Right atrium auricular region (tissue), 2 donors: ENCODE data around the gene UBE2E3. TPM values are rescaled to one million over a fixed set of nuclear protein-coding genes. Genes with fewer than 3 reads are reported as not detected.

Source experiments
- DNase-seq: peaks from one replicate; pipeline ENCODE4 v3.0.0-alpha.2; 2019; ENCODE audit warnings: low spot score
- H3K27ac ChIP-seq, 2 donors: fragments of 200-600 bp; sonication (generic); 1 replicate in 1 of 2; 2 replicates in 1 of 2; pipeline ENCODE4 v1.5.1; 2016 to 2019
- H3K27me3 ChIP-seq, 2 donors: fragments of 200-600 bp; sonication (generic); one replicate each; pipeline versions ENCODE4 v1.5.1 to v1.6.0; 2017 to 2019
- H3K36me3 ChIP-seq: fragments of 200-600 bp; sonication (generic); one replicate; pipeline ENCODE4 v1.5.1; 2016
- H3K4me1 ChIP-seq, 2 donors: fragments of 200-600 bp; sonication (generic); one replicate each; pipeline versions ENCODE4 v1.5.1 to v1.6.0; 2017 to 2019
- H3K4me3 ChIP-seq, 2 donors: fragments of 200-600 bp; sonication (generic); 1 replicate in 1 of 2; 2 replicates in 1 of 2; pipeline ENCODE4 v1.5.1; 2017 to 2019; ENCODE audit warnings: mild to moderate bottlenecking in 1 of 2, moderate library complexity in 1 of 2
- H3K9me3 ChIP-seq, 2 donors: fragments of 200-600 bp; sonication (generic); one replicate each; pipeline ENCODE4 v1.5.1; 2019
- total RNA-seq, 2 donors: library from RNA; depleted of rRNA; stranded (reverse); fragments of >200 nt; gene quantifications; one replicate each; pipeline ENCODE4 v1.1.0, GENCODE V29; 2016
- TF ChIP-seq, protein P1 (sequence below), 2 donors: fragments of 200-600 bp; sonication (generic); IDR thresholded peaks; one replicate each; pipeline ENCODE4 v1.5.1; 2019; ENCODE audit warnings: antibody characterized with exemption in 2 of 2

Gene UBE2E3
- total RNA-seq, 2 donors from 2014 or later = 48.3 to 57.3 TPM

DNA sequence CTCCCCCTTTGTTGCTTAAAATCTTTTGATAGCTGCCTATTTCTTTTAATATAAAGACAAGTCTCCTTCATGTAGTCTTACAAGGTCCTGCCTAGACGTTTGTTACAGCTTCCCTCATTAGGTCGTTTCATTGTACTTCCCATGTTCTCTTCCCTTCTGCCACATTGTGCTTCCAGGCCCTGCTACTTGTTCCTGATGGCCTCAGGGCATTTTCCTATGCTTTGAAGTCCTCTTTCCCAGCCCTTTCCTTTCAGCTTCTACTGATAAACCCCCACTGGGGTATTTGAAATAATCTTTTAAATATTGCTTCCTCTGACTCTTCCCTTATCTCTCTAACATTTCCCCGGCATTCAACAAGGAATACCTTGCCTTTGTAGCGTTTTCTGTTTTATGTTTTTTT lies 67.4 kb downstream of the UBE2E3 start:
- Histone ChIP-seq H3K4me1 (no peaks in the 10 kb centered on the region), H3K4me3 (no peak overlapping the region), H3K9me3 (no peaks in the 10 kb centered on the region), H3K36me3 (no peaks in the 10 kb centered on the region), H3K27ac (no peak overlapping the region), H3K27me3 (no peaks in the 10 kb centered on the region)
- TF ChIP-seq, protein P1, sequence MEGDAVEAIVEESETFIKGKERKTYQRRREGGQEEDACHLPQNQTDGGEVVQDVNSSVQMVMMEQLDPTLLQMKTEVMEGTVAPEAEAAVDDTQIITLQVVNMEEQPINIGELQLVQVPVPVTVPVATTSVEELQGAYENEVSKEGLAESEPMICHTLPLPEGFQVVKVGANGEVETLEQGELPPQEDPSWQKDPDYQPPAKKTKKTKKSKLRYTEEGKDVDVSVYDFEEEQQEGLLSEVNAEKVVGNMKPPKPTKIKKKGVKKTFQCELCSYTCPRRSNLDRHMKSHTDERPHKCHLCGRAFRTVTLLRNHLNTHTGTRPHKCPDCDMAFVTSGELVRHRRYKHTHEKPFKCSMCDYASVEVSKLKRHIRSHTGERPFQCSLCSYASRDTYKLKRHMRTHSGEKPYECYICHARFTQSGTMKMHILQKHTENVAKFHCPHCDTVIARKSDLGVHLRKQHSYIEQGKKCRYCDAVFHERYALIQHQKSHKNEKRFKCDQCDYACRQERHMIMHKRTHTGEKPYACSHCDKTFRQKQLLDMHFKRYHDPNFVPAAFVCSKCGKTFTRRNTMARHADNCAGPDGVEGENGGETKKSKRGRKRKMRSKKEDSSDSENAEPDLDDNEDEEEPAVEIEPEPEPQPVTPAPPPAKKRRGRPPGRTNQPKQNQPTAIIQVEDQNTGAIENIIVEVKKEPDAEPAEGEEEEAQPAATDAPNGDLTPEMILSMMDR (IDR thresholded peaks at IDR 0.05) = no peak
- DNase-seq = no peak

DNA sequence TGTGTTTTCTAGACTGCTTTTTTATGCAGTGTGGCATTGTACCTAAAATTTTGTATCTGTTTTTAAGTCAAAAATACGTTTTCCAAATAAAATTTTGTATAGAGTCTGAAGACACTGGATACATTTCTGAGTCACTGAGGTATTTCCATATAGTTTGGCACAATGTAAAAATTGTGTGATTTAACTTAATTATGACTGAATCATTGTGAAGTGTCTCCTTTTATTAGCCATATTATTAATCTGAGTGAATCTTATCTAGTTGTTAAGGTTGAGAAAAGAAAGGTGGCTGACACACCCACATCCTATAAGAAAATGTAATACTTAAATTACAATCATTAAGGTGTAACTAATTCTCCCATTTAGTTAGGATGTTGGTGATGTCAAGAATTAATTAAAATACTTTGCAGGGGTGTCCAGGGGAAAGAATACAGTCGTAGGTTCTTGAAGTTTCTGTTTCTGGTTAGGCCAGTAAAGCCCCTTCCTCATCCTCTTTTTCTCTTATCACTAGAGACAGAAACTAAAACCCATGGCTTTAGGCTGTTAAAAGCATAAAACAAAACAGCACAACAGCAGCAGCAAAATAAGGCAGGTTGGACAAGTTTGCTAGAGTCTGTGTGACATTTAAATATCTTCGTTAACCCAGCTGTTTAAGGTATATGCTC lies 71.6 kb downstream of the UBE2E3 start:
- no peaks in the 10 kb centered on the region for H3K27me3 ChIP-seq
- TF ChIP-seq, protein P1 (IDR thresholded peaks at IDR 0.05) = no peak
- H3K4me1 ChIP-seq = no peaks in the 10 kb centered on the region
- H3K4me3 ChIP-seq = no peak overlapping the region
- DNase-seq = no peak
- H3K27ac ChIP-seq = no peak overlapping the region
- no peaks in the 10 kb centered on the region for H3K9me3 ChIP-seq
- H3K36me3 ChIP-seq = no peaks in the 10 kb centered on the region

DNA sequence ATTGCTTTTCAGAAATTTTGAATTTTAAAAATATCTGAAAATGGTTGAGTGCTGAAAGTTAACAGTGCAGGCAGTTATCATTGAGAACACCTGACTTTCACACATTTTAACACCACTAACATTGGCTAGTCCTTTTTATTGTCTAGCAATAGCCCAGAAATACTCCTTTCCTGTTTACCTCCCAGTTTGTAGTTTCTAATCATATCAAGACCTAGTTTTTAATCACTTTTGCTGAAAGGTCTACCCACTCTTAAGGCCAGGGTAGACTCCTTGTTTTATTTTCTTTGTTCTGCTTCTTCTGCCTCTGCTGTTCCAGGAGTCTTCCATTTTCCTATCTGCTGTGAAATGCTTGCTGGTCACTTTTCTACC lies 72.1 kb downstream of the UBE2E3 start:
- TF ChIP-seq, protein P1 (IDR thresholded peaks at IDR 0.05) = no peak
- Histone ChIP-seq H3K27me3 (no peaks in the 10 kb centered on the region), H3K36me3 (no peaks in the 10 kb centered on the region), H3K4me1 (no peaks in the 10 kb centered on the region), H3K4me3 (no peak overlapping the region), H3K27ac (no peak overlapping the region), H3K9me3 (no peaks in the 10 kb centered on the region)
- no peak for DNase-seq

DNA sequence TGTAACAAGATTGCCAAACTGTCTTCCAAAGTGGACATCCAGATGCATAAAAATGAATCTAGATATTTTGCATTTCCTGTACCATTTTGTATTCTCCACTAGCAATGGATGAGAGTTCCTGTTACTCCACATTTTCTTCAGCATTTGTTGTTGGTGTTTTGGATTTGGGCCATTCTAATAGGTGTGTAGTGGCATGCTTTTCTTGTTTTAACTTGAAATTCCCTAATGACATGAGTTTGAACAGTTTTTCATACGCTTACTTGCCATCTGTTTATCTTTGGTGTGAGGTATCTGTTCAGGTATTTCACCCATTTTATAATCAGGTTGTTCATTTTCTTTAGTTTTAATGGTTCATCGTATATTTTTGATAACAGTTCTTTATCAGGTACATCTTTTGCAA lies 73.9 kb downstream of the UBE2E3 start:
- Histone ChIP-seq H3K27me3 (no peaks in the 10 kb centered on the region), H3K27ac (no peak overlapping the region), H3K4me3 (no peak overlapping the region), H3K4me1 (no peaks in the 10 kb centered on the region), H3K36me3 (no peaks in the 10 kb centered on the region), H3K9me3 (no peaks in the 10 kb centered on the region)
- TF ChIP-seq, protein P1 (IDR thresholded peaks at IDR 0.05) = no peak
- DNase-seq = no peak

DNA sequence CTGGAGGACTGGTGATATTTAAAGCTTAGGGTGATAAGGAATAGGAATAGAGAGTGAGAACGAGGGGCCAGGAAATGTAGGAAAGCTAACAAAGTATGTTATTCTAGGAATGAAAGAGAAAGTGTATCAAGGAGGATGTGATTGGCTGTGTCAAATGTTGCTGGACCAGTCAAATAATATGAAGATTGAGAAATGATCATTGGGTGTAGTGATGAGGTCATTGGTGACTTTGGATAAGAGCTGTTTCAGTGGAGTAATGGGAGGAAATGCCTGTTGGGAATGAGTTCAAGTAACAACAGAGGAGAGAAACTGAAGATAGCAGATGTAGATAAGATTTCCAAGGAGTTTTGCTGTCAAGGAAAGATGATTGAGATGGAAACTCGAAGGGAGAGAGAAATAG lies 74.4 kb downstream of the UBE2E3 start:
- H3K4me3 ChIP-seq = no peak overlapping the region
- TF ChIP-seq, protein P1 (IDR thresholded peaks at IDR 0.05) = no peak
- no peak overlapping the region for H3K27ac ChIP-seq
- no peak for DNase-seq
- no peaks in the 10 kb centered on the region for H3K4me1 ChIP-seq
- no peaks in the 10 kb centered on the region for H3K27me3 ChIP-seq
- H3K9me3 ChIP-seq = no peaks in the 10 kb centered on the region
- H3K36me3 ChIP-seq = no peaks in the 10 kb centered on the region
